GM19193 (cell line): Measurements from ENCODE around the gene USP49.
A peak's percentile ranks its signal among the peaks of the same experiment; 100 is the strongest.

Experiments used
- POLR2A ChIP-seq: IDR thresholded peaks from 4 replicates; pipeline ENCODE4 v1.6.1; 2011; ENCODE audit not compliant: insufficient read depth, insufficient read length; ENCODE audit errors: extremely low read depth

The USP49 gene

DNA sequence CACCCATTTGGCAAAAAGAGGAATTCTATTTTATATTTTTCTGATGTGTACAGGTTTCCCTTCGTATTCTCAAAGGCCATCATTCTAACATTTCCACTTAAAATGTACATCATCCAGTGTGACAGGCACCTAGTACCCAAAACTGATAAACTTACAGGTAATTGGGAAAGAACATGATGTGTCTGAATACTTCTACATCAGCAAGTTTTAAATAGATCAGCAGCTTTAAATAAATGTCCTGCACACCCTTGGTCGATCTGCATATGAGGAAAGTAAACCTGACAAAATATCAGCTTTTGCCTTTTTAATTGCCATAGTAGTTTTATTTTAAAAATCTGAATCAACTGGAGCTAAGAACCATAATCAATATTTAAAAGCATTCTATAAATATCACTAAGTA is 81.2 kb downstream of the USP49 start:
- TF ChIP-seq POLR2A: no peak

DNA sequence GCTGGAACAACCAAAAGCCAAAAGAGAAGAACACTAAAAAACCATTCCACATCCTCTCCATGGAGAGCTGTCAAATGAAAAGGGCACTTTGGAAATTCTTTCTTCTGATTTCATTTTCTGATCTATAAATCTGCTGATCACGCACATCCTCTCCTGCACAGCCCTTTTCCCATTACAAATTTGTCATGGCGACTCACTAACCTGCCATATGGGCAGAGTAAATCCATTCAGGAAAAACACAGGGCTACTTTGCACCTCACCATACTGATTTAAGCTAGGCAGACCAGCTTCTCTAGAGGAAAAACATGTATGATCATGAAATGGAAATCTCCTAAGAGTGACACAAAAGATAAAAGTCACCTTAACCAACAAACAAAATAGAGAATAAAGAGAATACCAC is 81.7 kb downstream of the USP49 start:
- TF ChIP-seq POLR2A: no peak

DNA sequence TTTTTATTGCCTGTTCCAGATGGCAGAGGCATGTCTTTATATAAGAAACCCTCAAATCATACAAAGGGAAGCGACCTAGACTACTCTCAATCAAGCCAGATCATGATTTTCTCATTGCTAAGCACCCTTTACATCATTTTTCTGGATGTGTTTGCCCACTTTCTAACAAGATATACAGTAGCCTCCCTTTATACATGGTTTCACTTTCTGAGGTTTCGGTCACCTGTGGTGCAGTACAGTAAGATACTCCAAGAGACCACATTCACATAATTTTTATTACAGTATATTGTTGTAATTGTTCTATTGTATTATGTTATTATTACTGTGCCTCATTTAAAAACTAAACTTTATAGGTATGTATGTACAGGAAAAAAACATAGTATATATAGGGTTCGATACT is 84.1 kb downstream of the USP49 start:
- no peak for TF ChIP-seq POLR2A

DNA sequence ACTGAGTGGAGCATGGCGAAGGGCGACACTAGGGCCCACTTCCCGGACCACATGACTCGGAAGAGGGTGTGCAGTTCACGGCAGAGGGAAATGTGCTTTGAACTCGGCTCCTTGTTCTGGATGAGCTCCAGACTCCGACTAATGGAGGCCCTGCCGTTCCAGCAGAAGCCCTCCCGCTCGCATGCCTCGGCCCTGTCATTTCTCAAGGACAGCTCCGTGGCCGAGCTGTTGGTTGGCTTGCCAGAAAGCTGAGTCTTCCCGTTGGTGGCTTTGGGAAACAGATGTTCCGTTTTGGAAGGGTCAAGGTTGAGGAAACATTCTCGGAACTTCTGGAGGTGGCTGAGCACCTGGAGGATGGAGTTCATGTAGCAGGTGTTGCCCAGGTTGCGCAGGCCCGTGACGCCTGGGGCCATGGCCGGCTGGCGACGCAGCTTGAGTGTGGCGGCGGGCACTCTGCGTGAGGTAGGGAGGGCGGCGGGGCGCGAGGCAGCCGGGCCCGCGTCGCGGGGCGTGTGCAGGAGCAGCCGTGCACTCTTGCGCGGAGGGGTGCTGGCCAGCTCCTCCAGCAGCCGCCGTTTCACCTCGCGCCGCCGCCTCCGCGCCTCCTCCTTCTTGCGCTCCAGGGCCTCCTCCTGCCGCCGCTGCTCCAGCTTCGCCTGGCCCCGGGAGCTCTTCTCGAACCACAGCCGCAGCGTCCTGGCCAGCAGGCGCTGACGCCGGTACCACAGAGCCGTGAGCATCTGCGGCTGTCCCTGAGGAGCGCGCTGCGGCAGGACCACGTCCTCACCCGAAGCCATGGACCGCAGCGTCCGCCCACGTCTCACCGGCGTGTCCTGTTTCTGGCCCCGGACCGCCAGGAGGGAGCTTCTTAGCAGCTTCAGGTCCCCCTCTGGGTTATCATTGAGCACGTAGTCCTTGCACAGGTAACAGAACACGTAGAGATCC is 89.1 kb downstream of the USP49 start:
- TF ChIP-seq POLR2A: no peak

DNA sequence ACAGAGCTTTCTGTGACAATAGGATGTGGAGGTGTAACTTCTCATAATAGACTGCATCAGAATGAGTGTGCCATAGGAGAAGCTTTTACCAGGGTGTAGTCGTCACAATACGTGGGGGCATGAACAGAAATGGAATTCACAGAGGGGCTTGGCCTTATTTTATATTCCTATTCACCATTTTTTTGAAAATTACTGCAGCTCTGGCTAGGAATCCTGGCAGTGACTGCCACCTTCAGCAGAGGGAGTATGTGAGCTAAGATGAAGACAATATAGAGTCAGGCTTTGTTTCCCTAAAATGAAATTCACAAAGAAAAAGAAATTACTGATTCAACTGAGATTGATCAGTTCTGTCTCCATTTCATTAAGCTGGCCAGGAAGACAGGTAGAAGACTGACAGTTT is 93.8 kb downstream of the USP49 start:
- no peak for TF ChIP-seq POLR2A

DNA sequence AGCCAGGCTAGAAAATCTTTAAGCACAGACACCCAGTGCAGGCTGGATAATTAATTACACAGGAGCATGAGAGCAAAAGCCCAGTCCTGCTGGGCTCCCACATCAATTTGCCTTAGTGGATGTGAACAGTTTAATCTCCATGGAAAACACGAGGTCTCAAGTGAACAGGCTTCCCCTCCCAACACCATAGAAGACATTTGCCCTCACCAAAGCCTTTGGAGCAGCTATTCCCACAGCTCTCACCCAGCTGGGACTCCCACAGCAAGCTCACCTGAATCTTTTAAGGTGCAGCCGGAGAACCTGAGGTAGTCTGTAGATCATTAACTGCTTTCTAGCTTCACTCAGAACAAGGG is 95.6 kb downstream of the USP49 start:
- TF ChIP-seq POLR2A: no peak

DNA sequence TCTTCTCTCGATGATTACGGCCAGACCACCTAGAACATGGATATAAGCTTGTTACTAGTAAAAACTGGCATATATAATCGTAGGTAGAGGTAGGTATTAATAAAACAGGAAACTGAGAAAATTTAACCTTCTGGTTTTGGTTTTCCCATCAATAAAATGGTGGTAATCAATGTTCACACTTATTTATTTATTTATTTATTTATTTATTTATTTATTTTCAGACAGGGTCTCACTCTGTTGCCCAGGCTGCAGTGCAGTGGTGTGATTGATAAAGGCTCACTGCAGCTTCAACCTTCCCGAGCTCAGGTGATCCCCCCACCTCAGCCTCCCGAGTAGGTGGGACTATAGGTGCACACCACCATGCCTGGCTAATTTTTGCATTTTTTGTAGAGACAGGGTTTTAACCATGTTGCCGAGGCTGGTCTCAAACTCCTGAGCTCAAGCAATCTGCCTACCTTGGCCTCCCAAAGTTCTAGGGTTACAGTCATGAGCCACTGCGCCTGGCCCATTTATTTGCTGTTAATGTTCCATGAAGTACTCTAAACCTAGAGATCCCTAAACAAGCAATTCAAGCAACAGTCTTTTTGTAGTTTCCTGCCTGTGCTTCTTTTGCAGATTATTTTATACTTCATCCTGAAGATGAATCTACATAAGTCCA is 96.1 kb downstream of the USP49 start:
- TF ChIP-seq POLR2A: no peak

DNA sequence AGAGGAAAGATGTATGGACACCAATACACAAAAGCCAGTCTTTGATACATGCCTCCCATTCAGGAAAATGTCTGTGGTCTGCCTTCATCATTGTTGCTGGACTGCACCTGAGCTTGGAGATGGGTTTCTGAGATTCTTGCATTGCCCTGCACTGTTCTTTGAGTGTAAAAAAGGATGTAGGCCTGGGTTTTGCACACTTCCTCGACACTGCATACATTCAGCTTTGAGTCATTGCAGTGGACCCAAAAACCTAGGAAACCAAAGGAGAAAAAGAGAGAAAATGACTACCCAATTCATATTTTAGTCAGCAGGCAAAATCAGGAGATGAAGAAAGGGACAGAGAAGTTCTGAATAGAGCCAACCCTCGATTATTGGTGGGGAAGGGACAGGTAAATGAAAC is 98.7 kb downstream of the USP49 start:
- no peak for TF ChIP-seq POLR2A

DNA sequence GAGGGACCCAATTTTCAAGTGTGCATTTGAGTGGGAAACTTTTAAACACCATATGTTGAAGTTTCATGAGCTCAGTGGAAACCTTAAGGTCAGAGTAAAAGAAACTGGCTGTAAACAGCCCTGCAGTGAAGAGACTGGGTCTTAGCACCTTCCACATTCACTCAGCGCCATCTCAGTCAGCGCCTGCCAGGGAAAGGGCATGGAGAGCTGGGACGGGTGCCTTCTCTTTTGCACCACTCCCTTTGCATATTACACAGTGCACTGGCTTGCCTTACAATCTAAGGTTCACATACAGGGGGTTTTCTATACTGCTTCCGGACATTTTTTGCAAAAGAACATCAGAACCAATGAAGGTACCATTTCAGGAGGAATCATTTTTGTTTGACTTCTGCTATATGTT is 103.2 kb downstream of the USP49 start:
- no peak for TF ChIP-seq POLR2A

DNA sequence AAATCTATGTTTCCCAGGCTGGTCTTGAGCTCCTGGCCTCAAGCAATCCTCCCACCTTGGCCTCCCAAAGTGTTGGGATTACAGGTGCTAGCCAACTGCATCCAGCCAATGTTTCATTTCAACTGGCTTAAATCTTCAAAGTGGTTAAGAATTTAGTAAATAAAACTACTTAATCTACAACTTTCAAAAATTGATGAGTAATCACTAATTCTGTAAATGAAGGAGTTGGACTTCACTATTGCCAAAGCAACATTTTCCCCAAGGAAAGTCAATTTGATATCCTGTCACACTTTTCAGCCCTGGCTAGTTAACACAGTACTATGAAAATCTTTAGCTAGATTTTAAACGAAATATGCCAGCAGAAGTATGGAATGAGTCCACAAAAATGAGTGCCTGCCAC is 103.9 kb downstream of the USP49 start:
- TF ChIP-seq POLR2A: no peak

DNA sequence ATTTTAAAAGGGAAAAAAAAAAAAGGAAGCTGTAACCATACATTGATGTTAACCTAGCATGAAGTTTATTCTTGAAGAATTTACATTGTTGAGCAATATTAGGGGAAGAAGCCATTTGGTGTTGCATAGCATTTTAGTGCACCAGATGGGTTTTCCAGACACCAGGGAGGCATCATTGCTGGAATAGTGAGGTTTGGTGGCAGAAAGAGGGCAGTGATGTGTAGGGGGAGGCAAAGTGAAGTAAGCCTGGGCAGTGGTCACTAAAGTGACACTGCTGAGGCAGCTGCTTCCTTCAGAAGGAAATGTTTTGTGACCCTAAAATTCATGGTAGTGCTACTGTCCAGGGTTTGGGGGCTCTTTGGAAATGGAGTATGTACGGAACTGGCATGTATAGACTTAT is 105.1 kb downstream of the USP49 start:
- no peak for TF ChIP-seq POLR2A

DNA sequence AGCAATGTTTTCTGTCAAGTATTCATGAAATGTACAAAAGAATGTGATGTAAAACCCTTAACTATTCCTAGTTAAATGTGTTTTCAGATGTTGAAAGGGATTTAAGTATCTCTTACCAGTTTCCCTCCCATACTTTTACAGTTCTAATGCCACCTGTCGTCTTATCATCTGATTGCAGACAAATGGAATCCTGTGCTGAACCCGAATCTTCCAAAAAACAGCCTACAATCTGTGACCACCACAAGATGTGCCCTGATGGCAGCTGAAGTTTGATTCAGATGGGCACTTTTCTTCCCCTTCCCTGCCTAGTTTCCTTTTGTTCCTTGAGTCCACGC is 105.8 kb downstream of the USP49 start:
- no peak for TF ChIP-seq POLR2A

DNA sequence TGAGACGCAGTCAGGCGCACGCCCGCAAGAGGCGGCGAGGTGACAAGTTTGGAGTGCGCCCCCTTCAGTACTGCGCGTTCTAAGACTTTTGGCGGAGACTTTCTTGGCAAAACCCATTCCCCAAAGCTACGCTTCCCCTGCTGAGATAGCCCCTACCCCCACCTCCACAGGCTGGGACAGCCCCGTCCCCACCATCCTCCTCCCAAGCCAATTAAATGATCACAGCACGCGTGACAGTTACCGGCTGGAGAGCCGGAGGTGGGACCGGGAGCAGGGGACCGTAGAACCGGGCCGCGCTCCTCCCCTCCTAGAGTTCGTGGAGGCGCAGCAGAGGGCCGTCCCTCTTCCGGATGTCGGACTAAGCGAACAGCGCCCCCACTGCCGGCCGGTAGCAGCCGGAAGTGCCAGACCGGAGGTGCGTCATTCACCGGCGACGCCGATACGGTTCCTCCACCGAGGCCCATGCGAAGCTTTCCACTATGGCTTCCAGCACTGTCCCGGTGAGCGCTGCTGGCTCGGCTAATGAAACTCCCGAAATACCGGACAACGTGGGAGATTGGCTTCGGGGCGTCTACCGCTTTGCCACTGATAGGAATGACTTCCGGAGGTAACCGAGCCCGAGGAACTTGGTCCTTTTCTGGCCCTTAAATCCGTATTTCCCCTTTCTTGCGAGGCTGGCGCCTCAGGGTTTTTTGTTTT is 107.8 kb downstream of the USP49 start, which contains the start of gene TOMM6:
TSS of gene TOMM6 (plus strand) at position 476 of the 699 bp plus-strand sequence. CDS start at position 480, 4 bp downstream.
- peak; percentile 93 for TF ChIP-seq POLR2A

DNA sequence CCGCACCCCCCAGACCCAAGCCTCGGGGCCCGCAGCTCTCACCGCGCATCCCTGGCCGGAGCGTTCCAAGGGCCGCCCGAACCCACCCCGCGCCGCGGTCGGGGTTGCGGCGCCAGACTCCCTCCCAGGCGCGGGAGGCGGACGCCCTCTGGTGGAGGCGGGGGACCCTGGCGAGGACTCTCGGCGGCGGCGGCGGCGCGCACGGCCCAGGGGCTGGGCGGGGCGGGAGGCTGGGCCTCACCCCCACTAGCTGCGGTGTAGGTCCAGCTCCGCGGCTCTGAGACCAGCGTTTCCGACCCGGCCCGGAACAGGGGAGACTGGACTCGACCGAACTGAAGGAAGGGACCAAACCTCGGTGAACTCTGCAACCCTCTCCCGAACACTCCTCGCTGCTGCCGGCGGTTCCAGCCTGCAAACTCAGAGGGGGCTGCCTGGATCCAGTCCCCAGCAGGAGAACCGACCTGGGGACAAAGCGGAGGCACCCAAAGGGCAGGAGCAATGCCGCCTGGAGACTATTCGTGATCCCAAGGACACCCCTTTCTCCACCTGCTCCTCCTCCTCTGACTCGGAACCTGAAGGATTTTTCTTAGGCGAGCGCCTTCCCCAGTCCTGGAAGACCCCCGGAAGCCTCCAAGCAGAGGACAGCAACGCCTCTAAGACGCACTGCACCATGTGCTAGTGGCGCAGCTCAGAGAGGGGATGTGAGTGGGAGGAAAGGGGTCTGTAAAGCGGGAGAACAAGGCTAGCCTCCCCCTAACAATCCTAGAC is 108.5 kb downstream of the USP49 start:
- TF ChIP-seq POLR2A: no peak
